HUES64 (cell line): ENCODE results near the gene ARL2BP.

Experiments used
- H3K27ac ChIP-seq: 2 replicates; pipeline ENCODE4 v1.7.0; 2013; ENCODE audit warnings: low read depth, low read length, inconsistent platforms
- H3K27me3 ChIP-seq: 2 replicates; pipeline ENCODE4 v1.6.1; 2013; ENCODE audit warnings: mild to moderate bottlenecking, low read length; ENCODE audit not compliant: insufficient read depth
- H3K36me3 ChIP-seq: 2 replicates; pipeline ENCODE4 v1.6.1; 2013; ENCODE audit warnings: mild to moderate bottlenecking, low read length; ENCODE audit not compliant: insufficient read depth
- H3K4me1 ChIP-seq: 2 replicates; pipeline ENCODE4 v1.6.1; 2013; ENCODE audit warnings: mild to moderate bottlenecking, low read length, moderate library complexity; ENCODE audit not compliant: insufficient read depth
- H3K4me3 ChIP-seq: 2 replicates; pipeline ENCODE4 v1.5.1; 2013; ENCODE audit warnings: mild to moderate bottlenecking, low read length, moderate library complexity
- H3K9ac ChIP-seq: 2 replicates; pipeline ENCODE4 v1.6.1; 2013; ENCODE audit warnings: mild to moderate bottlenecking, low read depth, low read length
- H3K9me3 ChIP-seq: 2 replicates; pipeline ENCODE4 v1.6.1; 2013; ENCODE audit warnings: low read depth, low read length; ENCODE audit not compliant: insufficient read depth
- WGBS: fragments of 150-250, 120-280 bp; methylation state at CpG from one replicate; pipeline ENCODE4 v1.1.7; 2013; ENCODE audit warnings: missing lambda C conversion rate; 5-methylcytosine and 5-hydroxymethylcytosine counted together

The ARL2BP gene

GRCh38 chr16:57236022-57236350 lies 9.1 kb upstream of the ARL2BP start:
- Histone ChIP-seq H3K9me3 (no peaks in the 10 kb centered on the region), H3K9ac (no peak overlapping the region), H3K4me3 (no peak overlapping the region), H3K4me1 (no peaks in the 10 kb centered on the region; the same call in 1 of the 2 replicates), H3K27ac (no peak overlapping the region), H3K36me3 (peaks cover 89% of the 10 kb centered on the region), H3K27me3 (no peaks in the 10 kb centered on the region)

- no peaks in the 10 kb centered on the region; the same call in 1 of the 2 replicates for H3K4me1 ChIP-seq
- no peak overlapping the region for H3K4me3 ChIP-seq
- no peak overlapping the region for H3K9ac ChIP-seq
- H3K9me3 ChIP-seq, result no peaks in the 10 kb centered on the region
- WGBS, result 97% methylated on average over 2 of the region's 2 CpGs
- H3K27ac ChIP-seq, result no peak overlapping the region
- no peaks in the 10 kb centered on the region for H3K27me3 ChIP-seq
- peaks cover 62% of the 10 kb centered on the region for H3K36me3 ChIP-seq
Measured at GRCh38 chr16:57238682-57239081, 6.4 kb upstream of the ARL2BP start.

- WGBS, result 81% methylated on average over 2 of the region's 2 CpGs
- Histone ChIP-seq H3K9ac (no peak overlapping the region), H3K4me1 (no peaks in the 10 kb centered on the region; the same call in 1 of the 2 replicates), H3K36me3 (peaks cover 58% of the 10 kb centered on the region), H3K27me3 (no peaks in the 10 kb centered on the region), H3K4me3 (no peak overlapping the region), H3K9me3 (no peaks in the 10 kb centered on the region), H3K27ac (no peak overlapping the region)
Measured at GRCh38 chr16:57239107-57239506, 6.0 kb upstream of the ARL2BP start.

GRCh38 chr16:57240851-57241250 lies 4.2 kb upstream of the ARL2BP start:
- H3K36me3 ChIP-seq, result peaks cover 40% of the 10 kb centered on the region
- H3K9ac ChIP-seq, result no peak overlapping the region
- no peak overlapping the region for H3K4me3 ChIP-seq
- H3K4me1 ChIP-seq, result peaks cover 2% of the 10 kb centered on the region; the same call in 1 of the 2 replicates
- H3K27ac ChIP-seq, result no peak overlapping the region
- 91% methylated on average over 2 of the region's 2 CpGs for WGBS
- H3K27me3 ChIP-seq, result peaks cover 2% of the 10 kb centered on the region; the same call in 1 of the 2 replicates
- H3K9me3 ChIP-seq, result no peaks in the 10 kb centered on the region

- H3K4me1 ChIP-seq, result peaks cover 6% of the 10 kb centered on the region; the same call in 1 of the 2 replicates
- peaks cover 32% of the 10 kb centered on the region for H3K36me3 ChIP-seq
Measured at GRCh38 chr16:57242650-57243049, 2.4 kb upstream of the ARL2BP start.

DNA sequence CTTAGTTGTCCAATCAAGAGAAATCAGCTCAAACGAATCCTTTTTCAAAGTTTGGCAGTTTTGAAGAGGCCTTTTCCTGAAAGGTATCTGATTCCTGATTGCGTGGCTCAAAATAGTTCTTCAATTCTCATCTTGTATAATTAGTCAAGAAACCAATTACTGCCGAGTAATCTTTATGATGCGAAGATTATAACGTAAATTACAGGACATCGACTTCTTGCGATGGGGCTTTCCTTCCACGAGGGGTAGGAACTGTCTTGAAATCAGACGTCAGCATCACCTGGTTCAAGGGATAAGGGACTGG lies 644 bp upstream of the ARL2BP start:
- H3K9me3 ChIP-seq, result no peaks in the 10 kb centered on the region
- H3K27ac ChIP-seq, result 0 out of 2 replicates have a peak overlapping the region, but pooled peaks have one; percentile 21
- H3K4me1 ChIP-seq, result peaks cover 6% of the 10 kb centered on the region; the same call in 1 of the 2 replicates
- WGBS, result 25% methylated on average over 9 of the region's 9 CpGs
- peaks cover 25% of the 10 kb centered on the region for H3K36me3 ChIP-seq
- H3K4me3 ChIP-seq, result peak overlapping the region; percentile 66
- H3K27me3 ChIP-seq, result peaks cover 6% of the 10 kb centered on the region; the same call in 1 of the 2 replicates
- H3K9ac ChIP-seq, result peak overlapping the region; percentile 25

More at GRCh38 chr16:57242650-57243049, 2.4 kb upstream of the ARL2BP start:
- Histone ChIP-seq H3K9me3 (no peaks in the 10 kb centered on the region), H3K9ac (no peak overlapping the region), H3K27ac (no peak overlapping the region), H3K27me3 (peaks cover 6% of the 10 kb centered on the region; the same call in 1 of the 2 replicates), H3K4me3 (no peak overlapping the region)
- WGBS, result 80% methylated on average over 2 of the region's 2 CpGs

DNA sequence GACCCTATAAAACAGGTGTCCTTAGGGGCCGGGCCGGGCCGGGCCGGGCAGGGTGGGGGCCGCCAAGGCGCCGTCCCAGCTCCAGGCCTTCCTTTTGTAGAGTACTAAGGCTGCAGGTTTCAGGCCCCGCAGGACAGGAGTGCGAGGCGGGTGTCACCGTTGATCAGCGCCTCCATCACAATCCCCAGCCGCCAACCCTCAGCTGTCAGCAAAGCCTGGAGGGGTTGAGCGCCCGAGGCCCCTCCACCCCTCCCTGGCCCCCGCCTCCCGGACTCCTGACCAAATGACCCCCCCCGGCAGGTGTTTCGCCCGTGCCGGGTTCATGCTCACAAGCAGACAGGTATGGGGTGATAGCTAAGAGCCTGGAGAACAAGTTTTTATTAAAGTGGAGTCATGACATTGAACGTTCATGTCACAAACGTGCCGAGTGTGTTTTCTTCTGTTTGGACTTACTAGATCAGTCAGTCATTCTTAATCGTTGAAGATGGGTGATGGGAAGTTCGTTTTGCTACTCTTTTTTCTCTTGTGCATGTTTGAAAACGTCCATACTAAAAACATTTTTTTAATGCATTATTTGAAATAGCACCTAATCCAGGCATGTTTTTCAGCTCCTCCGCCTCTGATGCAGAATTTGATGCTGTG lies 534 bp downstream of the ARL2BP start:
- 11% methylated on average over 24 of the region's 28 CpGs for WGBS
- Histone ChIP-seq H3K27ac (peak overlapping the region; percentile 65; the same call in 1 of the 2 replicates), H3K4me1 (peaks cover 6% of the 10 kb centered on the region; the same call in 1 of the 2 replicates), H3K27me3 (peaks cover 6% of the 10 kb centered on the region; the same call in 1 of the 2 replicates), H3K4me3 (peak overlapping the region; percentile 66), H3K36me3 (peaks cover 15% of the 10 kb centered on the region; the same call in 1 of the 2 replicates), H3K9me3 (no peaks in the 10 kb centered on the region), H3K9ac (peak overlapping the region; percentile 70)

GRCh38 chr16:57251352-57251751 lies 6.3 kb downstream of the ARL2BP start:
- Histone ChIP-seq H3K27ac (no peak overlapping the region), H3K4me1 (no peaks in the 10 kb centered on the region), H3K4me3 (no peak overlapping the region), H3K36me3 (peaks cover 46% of the 10 kb centered on the region), H3K9ac (no peak overlapping the region), H3K27me3 (no peaks in the 10 kb centered on the region), H3K9me3 (peaks cover 3% of the 10 kb centered on the region; the same call in 1 of the 2 replicates)
- WGBS, result 95% methylated on average over 2 of the region's 2 CpGs

DNA sequence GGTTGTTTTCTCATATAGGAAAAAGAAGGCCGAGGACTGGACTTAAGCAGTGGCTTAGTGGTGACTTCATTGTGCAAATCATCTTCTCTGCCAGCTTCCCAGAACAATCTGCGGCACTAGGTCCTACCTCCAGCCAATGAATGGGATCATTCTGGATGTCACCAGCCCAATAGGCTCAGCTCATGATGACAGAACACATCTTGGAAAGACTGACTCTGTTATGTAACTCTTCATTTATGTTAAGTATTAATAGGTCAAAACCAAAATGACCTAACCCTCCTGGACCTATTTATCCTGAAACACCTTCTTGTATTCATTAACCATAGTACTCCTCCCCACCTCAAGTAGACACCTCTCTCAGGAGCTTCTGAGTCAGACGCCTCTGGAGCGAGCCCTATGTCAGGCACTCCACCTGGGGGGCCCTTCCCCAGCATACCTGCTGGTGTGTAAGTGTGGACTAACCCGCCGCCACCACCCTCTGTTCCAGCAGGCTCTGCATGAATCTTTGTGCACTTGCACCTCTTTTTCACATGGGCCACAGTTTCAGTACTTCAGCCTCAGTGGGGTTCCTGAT lies 7.2 kb downstream of the ARL2BP start:
- Histone ChIP-seq H3K4me1 (no peaks in the 10 kb centered on the region), H3K27me3 (no peaks in the 10 kb centered on the region), H3K9ac (no peak overlapping the region), H3K27ac (no peak overlapping the region), H3K4me3 (no peak overlapping the region), H3K9me3 (peaks cover 3% of the 10 kb centered on the region; the same call in 1 of the 2 replicates), H3K36me3 (peaks cover 46% of the 10 kb centered on the region)
- 93% methylated on average over 6 of the region's 6 CpGs for WGBS

- H3K9ac ChIP-seq, result no peak overlapping the region
- H3K4me3 ChIP-seq, result no peak overlapping the region
- H3K27me3 ChIP-seq, result no peaks in the 10 kb centered on the region
- no peak overlapping the region for H3K27ac ChIP-seq
- H3K4me1 ChIP-seq, result no peaks in the 10 kb centered on the region
- H3K9me3 ChIP-seq, result peaks cover 3% of the 10 kb centered on the region; the same call in 1 of the 2 replicates
- WGBS, result 100% methylated on average over 1 of the region's 1 CpG
- peaks cover 39% of the 10 kb centered on the region for H3K36me3 ChIP-seq
Measured at GRCh38 chr16:57253466-57253865, 8.4 kb downstream of the ARL2BP start.

GRCh38 chr16:57255686-57256415 lies 10.8 kb downstream of the ARL2BP start:
- H3K9me3 ChIP-seq, result peaks cover 3% of the 10 kb centered on the region; the same call in 1 of the 2 replicates
- WGBS, result 91% methylated on average over 10 of the region's 10 CpGs
- peaks cover 30% of the 10 kb centered on the region for H3K36me3 ChIP-seq
- H3K4me1 ChIP-seq, result peaks cover 12% of the 10 kb centered on the region
- H3K27ac ChIP-seq, result no peak overlapping the region
- no peak overlapping the region for H3K4me3 ChIP-seq
- no peaks in the 10 kb centered on the region for H3K27me3 ChIP-seq
- H3K9ac ChIP-seq, result no peak overlapping the region
